PC-9 (cell line): ENCODE data around the gene MMP7.

Experiments
- EZH2 ChIP-seq: fragments of 200-600 bp; sonication (generic); IDR thresholded peaks from 2 replicates; pipeline ENCODE4 v1.8.0; 2017; ENCODE audit warnings: antibody characterized with exemption, low read depth
- TF ChIP-seq, protein P1 (sequence below): fragments of 200-600 bp; sonication (generic); conservative IDR thresholded peaks from 2 replicates; pipeline ENCODE4 v1.6.1; 2017; ENCODE audit warnings: mixed run types, antibody characterized with exemption, mild to moderate bottlenecking, moderate library complexity

DNA sequence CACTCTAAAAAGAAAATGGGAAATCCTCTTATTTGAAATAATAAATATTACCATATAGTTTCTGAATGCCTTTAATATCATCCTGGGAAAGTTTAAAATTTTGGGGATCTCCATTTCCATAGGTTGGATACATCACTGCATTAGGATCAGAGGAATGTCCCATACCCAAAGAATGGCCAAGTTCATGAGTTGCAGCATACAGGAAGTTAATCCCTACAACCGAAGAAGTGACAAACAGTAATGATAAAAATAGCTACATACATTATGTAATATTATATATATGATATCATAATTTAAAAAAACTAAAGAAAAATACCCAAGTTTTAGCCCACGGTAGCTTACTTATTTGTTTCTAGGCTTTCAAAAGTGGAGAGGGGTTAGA is 7.4 kb downstream of the MMP7 start:
- TF ChIP-seq, protein P1, sequence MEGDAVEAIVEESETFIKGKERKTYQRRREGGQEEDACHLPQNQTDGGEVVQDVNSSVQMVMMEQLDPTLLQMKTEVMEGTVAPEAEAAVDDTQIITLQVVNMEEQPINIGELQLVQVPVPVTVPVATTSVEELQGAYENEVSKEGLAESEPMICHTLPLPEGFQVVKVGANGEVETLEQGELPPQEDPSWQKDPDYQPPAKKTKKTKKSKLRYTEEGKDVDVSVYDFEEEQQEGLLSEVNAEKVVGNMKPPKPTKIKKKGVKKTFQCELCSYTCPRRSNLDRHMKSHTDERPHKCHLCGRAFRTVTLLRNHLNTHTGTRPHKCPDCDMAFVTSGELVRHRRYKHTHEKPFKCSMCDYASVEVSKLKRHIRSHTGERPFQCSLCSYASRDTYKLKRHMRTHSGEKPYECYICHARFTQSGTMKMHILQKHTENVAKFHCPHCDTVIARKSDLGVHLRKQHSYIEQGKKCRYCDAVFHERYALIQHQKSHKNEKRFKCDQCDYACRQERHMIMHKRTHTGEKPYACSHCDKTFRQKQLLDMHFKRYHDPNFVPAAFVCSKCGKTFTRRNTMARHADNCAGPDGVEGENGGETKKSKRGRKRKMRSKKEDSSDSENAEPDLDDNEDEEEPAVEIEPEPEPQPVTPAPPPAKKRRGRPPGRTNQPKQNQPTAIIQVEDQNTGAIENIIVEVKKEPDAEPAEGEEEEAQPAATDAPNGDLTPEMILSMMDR: no peak
- no peak for TF ChIP-seq EZH2
